GM19467 (cell line): ENCODE measurements around the gene TMPRSS6.

Experiments
- ATAC-seq: cut with Tn5 transposase; IDR thresholded peaks from one replicate; pipeline ENCODE4 v1.9.1; 2021; ENCODE audit warnings: mild to moderate bottlenecking, moderate library complexity; ENCODE audit not compliant: unreplicated experiment

The TMPRSS6 gene

DNA sequence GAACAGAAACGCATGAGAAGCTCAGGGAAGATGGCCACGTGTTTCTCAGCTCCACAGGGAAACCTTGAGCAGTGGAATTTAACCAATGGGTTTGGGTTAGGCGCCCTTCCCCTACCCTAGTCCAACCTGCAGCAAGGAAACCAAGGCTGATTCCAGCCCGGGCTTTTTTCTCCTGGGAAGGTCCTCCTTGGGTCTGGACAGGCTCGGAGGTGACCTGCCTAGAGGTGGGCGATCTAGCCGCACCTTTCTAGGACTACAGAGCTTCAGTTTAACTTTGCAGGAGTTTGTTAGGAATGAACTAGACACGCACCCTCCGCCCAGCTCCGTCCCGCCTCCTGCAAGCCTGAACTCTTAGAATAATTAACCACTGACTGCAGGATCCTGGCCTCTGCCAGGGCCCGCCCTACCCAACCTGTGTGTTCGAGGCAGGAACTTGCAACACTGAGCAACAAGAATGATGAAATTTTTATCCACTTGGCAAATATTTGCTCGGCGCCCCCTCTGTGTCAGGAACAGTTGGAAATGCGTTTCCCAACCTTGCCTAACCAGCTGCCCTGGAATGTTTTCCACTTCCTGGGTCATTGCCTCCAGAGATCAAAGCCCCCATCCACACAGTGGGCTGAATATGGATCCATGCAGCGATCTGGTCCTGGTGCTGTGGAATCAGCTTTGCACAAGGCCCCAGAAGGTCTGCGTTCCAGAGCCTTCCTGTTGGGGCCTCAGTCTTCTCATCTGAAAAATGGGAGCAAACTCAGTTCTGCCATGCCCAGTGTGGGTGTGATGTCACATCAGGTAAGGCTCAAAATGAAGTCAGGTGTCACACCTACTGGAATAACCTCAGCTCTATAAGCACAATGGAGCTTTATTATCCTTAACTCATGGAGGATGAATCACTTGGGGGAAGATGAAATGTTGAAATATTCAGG is 76.7 kb downstream of the TMPRSS6 start:
- no peak for ATAC-seq

DNA sequence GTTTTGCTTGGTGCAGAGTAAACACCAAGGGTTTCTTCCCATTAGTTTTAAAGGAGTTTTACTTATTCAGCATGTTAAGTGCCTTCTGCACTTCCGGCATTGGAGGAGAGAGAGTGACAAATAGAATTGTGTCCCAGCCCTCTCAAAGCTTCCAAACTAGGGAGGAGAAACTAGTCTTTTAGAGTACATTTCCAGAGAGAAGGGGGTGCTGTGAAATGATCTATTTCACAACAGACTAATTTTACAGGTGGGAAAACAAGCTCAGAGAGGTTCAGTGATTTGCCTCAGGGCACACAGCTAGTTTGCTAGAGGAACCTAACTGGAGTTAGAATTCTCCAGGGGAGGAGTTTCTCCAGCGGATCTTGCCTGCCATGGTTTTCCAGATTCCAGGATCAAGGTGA is 77.4 kb downstream of the TMPRSS6 start:
- ATAC-seq: no peak

DNA sequence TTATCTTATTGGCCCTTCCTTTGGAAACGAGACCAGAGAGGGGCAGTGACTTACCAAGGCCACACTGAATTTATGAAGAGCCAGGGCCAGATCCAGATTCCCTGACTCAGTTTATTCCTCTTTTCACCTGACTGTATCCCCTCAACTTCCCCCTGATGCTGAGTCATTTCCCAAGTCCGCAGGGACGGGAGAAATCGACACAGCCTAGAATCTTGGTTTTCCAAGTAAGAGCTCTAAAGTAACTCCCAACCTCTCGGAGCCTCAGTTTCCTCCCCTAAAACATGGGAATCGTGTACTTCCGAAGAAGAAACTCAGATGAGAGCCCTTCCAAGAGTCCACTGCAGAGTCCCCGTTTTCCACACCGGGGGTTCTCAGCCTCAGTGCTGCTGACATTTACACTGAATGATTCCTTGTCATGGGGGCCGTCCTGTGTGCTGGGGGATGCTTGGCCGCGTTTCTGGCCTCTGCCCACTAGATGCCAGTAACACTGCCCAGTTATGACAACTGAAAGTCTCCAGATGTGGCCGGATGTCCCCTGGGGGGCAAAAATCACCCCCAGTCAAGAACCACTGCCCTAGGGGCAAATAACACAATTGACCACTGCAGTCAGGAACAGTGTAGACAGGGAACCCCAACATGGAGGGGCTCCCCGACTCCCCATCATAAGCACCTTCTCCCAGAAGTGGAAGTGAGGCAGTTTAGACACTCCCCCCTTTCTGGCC is 78.8 kb downstream of the TMPRSS6 start:
- no peak for ATAC-seq

DNA sequence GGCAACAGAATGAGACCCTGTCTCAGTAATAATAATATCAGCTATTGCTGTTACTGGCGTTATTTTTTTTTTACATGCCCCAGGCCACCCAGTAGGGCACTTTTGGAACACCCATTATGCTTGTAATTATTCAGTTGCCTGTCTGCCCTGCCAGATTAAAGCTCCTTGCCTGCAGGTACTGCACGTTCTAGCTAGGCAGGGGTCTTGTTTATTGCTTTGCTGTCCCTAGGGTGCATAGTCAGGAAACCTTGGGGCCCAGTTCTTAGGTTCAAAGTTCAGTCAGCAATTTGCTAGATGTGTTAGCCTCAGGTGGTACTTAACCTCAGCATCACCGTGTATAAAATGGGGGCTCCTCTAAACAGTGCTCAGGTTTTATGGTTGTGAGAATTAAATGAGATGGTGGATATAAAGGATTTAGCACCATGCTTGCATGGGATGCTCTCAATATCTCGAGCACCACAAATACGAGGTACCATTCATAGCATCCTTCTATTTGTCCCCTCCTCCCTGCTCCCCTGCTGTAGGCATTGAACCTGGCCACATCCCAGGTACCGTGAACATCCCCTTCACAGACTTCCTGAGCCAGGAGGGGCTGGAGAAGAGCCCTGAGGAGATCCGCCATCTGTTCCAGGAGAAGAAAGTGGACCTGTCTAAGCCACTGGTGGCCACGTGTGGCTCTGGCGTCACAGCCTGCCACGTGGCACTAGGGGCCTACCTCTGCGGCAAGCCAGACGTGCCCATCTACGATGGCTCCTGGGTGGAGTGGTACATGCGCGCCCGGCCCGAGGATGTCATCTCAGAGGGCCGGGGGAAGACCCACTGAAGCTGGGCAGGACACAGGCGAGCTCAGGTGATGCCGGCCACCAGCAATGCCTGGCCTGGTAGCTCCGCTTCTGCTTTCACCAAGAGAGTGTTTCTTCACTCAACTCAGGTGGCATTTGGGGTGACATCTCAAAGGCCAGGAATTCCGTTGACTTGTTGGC is 80.5 kb downstream of the TMPRSS6 start:
- ATAC-seq: no peak

DNA sequence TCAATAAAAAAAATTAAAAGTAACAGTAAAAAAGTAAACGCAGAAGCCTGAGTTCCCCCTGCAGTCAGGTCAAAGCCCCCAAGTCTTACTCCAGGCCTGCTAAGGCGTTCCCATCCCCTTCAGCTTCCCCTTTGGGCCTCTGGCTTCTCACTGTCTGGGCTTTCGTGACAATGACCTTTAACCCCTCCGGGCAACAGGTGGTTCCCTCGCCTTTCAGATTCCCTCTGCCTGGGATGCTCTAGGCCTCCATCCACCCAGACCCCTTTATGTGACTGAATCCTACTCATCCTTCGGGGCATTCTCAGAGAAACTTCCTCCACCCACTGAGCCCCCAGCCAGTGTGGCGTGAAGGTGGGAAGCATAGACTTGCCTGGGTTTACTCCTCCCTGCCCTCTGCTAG is 82.0 kb downstream of the TMPRSS6 start:
- no peak for ATAC-seq

DNA sequence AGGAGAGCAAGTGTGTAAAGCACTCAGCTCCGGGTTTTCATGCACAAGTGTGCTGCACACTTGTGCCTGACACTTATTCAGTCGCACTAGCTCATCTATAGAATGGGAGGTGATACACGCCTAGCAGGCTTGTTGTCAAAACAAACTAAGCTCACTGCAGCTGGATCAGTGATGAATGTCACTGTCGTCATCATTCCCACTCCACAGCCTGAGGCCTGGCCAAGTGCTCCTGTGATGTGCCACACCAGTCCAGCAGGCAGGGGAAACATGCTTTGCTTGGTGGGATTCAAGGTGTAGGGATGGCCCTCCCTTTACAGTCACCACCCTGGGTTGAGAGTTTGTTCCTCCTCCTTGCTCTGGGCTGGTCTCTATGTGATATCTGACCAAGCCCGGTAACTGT is 83.2 kb downstream of the TMPRSS6 start:
- ATAC-seq: no peak

DNA sequence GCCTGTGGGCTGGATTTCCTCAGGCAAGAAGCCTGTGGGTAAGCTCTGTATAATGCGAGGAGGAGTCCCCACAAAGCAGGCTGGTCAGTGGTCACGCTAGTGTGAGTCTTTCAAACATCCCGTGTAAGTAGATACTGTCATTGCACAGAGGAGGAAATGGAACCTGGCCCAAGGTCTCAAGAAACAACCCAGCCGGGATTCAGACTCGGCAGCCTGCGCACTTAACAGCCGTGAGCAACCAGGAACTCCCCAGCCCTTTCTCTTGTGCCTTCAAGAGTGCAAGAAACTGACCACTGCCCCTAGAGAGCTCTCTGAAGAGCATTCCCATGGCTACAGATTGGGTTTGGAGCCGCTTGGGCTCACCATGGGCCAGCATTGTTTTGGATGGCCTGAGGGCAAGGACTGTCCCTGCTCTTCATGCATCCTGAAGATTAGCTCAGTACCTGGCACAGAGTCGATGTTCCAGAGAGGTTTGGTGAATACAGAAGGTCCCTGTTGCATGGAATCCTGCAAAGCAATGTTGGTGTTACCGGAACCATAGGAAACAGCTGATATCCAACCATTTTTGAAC is 83.9 kb downstream of the TMPRSS6 start:
- no peak for ATAC-seq

DNA sequence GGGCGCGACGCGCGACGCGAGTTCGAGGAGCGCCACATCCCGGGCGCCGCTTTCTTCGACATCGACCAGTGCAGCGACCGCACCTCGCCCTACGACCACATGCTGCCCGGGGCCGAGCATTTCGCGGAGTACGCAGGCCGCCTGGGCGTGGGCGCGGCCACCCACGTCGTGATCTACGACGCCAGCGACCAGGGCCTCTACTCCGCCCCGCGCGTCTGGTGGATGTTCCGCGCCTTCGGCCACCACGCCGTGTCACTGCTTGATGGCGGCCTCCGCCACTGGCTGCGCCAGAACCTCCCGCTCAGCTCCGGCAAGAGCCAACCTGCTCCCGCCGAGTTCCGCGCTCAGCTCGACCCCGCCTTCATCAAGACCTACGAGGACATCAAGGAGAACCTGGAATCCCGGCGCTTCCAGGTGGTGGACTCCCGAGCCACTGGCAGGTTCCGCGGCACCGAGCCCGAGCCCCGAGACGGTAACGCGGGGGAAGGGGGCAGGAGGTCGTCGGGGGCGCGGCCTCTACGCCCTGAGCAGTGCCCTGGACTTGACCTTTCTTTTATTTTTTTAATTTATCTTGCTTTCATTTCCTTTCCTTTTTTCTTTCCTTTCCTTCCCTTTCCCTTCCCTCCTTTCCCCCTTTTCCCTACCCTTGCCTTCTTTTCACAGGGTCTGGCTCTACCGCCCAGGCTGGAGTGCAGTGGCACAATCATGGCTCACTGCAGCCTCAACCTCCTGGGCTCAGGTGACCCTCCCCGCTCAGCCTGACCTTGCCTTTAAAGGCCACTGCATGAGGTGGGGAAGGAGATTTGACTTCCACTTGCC is 85.0 kb downstream of the TMPRSS6 start:
- no peak for ATAC-seq

DNA sequence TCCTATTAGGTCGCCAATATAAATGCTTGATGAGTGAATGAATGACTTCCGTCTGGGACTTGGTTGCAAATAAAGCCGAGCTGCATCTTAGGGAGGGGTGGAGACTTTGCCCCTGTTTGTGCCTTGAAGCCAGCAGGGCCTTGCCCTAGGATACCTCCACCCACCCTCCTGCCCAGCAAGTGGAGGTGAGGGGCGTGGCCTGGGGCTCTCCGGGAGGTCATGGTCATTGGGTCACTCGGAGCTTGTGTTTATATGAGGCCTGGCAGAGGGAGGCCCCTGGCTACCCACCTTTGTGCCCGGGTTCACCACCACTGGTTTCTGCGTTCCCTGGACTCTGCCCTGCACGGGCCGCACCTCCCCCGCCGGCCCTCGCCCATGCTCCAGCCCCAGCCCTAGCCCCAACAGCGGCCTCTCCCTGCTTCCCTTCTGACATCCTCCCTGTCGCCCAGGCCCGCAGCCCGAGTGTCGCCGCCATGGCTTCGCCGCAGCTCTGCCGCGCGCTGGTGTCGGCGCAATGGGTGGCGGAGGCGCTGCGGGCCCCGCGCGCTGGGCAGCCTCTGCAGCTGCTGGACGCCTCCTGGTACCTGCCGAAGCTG is 85.7 kb downstream of the TMPRSS6 start:
- no peak for ATAC-seq

DNA sequence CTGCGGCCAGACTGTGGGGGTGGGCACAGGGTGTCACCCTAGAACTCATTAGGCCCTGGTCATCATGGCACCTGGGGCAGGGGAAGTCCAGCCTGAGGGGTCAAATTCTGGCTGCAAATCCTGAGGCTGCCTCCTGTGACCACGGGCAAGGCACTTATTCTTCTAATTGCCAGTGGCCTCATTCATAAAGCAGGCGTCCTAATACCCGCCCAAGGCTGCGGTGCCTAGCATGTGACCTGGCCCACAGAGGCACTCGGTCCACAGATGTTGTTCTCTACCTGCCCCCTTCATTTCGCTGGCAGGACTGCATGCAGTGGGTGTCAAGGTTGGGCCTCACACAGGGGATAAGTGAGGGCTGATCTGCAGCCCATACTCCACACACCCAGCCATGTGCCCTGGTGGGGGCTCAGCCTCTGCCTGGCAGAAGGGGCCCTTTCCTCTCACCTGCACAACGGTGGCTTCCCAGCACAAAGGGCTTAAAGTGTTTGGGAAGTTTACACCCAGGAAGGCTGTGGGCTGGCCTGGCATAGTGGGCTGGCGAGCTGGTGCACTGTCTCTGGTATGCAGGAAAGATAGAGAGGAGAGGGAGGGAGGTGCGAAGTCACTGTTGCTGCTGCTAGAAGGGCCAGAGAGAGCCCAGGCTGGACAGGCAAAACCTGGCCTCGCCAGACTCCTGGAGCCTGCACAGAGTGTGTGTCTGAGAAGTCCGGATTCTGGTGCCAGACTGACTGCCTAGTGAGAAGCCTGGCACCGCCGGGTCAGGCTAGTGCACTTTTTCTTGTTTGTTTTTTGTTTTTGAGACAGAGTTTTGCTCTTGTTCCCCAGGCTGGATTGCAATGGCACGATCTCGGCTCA is 86.8 kb downstream of the TMPRSS6 start:
- no peak for ATAC-seq

DNA sequence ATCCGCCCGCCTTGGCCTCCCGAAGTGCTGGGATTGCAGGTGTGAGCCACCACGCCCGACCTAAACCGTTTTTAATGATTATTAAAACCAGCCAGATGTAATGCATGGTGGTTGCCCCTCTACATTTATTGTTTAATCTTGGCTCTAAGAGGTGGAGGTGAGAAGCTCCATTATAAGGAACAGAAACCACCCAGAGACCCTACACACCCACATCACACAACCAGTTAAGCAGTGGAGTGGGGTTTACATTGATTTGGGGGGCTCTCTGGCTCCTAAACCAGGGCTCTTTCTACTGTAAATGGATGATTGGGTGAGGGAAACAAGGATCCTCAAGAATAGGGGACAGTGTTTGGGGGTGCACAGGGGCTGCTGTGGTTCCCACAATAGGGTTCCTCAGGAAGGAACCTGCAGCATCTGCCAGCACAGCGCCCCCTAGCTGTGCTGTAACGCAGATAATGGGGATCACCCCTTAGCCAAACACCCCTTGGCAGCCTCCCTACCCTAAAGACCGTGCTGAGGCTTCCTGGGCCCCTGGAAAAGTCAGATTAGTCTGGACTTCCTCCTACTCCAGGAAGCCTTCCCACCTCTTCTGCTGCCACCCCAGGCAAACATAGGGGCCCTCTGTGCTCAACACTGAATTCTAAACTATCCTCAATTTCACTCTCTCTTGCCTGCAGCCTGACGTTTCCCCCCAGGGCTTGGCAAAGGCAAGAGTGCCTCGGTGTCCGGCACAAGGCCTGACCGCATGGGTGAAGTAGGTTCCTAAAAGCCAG is 87.6 kb downstream of the TMPRSS6 start:
- no peak for ATAC-seq

DNA sequence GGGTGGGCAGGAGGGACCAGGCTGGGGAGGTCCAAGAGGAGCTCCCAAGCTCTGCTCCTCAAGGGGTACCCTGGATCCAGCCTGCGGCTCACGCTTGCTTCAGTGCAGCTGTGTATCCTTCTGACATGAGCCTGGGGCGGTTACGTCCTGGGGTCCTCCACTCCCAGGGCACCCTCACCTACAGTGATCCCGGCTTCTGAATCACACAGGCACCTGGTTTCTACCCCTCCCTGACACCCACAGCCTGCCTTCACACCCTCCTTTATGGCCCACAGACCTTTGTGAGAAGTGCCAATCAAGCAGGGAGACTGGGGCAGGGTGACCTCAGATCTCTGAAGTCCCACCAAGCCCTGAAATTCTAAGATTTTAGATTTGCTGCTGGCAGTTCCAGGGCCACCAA is 88.5 kb downstream of the TMPRSS6 start:
- ATAC-seq: no peak

DNA sequence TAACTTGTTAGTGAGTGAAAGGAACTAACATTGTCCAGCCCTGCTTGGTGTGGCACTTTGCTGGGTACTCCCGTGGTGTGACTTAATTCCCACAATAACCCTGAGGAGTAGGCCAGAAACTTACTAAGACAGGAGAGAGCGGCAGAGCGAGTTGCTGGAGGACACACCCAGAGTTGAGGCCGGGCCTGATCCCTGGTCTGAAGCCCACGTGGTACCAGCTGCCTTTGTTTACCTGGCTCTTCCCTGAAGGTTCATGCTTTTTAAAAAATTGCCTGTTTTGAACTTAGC is 89.4 kb downstream of the TMPRSS6 start:
- no peak for ATAC-seq

DNA sequence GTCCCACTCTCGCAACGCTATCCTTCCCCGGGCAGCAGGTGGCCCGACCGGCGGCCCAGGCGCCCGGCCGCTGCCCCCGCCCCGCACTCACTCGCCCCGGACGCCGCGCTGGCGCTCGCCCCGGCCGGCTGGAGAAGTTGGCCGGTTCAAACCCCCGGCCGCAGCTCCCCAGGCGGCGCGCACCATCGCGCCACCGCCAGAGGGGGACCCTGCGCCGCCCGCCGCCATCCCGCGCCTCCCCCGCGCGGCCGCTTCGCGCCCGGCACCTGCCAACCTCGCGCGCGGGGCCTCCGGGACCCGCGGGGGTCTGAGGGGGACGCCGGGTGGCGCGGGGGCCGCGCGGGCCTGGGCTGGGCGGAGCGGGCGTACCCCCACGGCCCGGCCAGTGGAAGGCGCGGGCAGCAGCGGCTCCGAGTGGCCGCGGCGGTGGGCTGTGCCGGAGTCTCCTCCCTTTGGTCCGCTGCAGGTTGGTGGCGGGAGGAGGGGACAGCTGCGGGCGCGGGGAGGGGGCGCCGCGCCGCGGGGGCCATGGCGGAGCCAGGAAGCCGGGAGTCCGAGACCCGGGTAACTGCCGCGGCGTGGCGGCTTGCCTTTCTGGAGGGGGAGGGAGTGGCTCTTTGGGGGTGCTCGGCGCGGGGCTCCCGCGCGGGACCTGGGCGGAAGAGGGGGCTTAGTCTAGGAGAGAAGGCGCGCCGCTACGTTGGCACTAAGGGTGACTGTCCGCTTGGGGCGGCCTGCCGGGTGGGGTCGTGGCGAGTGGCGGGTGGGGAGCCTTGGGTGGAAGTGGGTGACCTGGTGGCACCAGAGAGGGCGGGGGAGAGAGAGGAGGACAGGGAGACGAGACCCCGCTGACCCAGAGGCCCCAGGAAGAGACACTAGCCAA is 90.0 kb downstream of the TMPRSS6 start, which contains the start of the genes MPST and TST:
MPST (plus strand) TSS at position 434 of the 883 bp plus-strand sequence; CDS start at position 529, 95 bp downstream.
TST (minus strand) TSS at position 139 of the 883 bp plus-strand sequence. CDS start 715 bp downstream, outside the sequence.
- ATAC-seq: peak; percentile 71

DNA sequence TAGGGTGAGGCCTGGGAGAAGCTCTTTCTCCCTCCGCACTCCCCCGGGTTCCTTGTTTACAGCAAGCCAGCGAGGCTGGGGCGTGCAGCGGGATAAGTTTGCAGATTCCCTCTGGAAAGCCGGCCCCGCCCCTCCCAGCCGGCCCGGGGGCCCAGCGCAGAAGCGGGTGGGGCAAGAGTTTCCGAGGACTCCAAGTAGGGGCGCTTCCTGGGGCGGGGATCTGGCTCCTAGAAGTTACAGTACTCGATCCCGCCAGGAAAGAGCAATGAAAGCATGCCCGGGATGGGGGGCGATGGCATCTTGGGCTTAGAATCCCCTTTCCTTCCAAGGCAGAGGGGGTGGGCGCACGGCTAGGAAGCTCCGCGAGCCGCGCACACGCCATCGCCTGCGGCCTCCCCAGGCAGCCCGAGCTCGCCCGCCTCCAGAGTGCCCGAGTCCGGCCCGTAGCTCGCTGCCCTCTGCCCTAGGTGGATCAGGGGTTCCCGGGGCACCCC is 90.7 kb downstream of the TMPRSS6 start:
- no peak for ATAC-seq

DNA sequence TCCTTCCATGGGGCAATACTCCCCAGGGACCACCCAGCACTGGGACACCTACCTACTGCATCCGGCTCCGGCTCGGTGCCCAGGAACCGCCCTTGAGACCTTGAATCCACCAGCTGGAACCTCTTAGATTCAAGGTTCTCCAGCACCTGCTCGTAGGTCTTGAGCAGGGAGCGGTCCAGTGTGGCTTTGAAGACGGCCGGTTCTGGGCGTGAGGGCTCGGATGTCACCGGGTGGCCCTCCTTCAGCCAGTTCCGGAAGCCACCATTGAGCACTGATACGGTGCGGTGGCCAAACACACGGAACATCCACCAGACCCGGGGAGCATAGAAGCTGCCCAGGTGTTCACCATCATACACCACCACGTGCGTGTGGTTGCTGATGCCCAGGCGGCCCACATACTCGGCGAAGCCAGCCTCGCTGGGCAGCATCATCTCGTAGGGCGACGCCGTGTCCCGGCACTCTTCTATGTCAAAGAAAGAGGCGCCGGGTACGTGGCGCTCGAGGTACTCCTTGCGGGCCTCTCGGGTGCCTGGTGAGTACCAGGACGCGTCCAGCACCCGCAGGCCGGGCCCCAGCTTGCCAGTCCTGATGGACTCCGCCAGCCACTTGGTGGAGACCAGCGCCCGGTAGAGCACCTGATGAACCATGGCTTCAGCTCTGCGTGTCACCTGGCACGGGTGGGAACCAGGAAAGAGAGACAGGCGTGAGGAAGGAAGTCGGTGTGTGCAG is 91.3 kb downstream of the TMPRSS6 start:
- ATAC-seq: no peak
